Eye (tissue), 1 donor: ENCODE data around the gene LMO1.

ENCODE experiments used
- DNase-seq: peaks from one replicate; pipeline ENCODE4 v3.0.0-alpha.2; 2015

The LMO1 gene

GRCh38 chr11:8263769-8264410 is at the start of gene LMO1:
Gene LMO1 (minus strand): TSS chr11:8263878. CDS start chr11:8263362, 516 bp downstream.
- DNase-seq: peak; percentile 96

- DNase-seq: peak; percentile 56
Measured at GRCh38 chr11:8312986-8313385, 49.3 kb upstream of the LMO1 start.

- DNase-seq: no peak
Measured at GRCh38 chr11:8311366-8311765, 47.7 kb upstream of the LMO1 start.

- DNase-seq: no peak
Measured at GRCh38 chr11:8310743-8311298, 47.1 kb upstream of the LMO1 start.

GRCh38 chr11:8309862-8310261 is 46.2 kb upstream of the LMO1 start:
- no peak for DNase-seq

- DNase-seq: no peak
Measured at GRCh38 chr11:8309311-8309710, 45.6 kb upstream of the LMO1 start.

- no peak for DNase-seq
Measured at GRCh38 chr11:8307601-8308000, 43.9 kb upstream of the LMO1 start.

GRCh38 chr11:8301622-8302021 is 37.9 kb upstream of the LMO1 start:
- no peak for DNase-seq

- DNase-seq: no peak
Measured at GRCh38 chr11:8298801-8299786, 35.4 kb upstream of the LMO1 start.

- no peak for DNase-seq
Measured at GRCh38 chr11:8297781-8298440, 34.2 kb upstream of the LMO1 start.

- DNase-seq: no peak
Measured at GRCh38 chr11:8296872-8297271, 33.2 kb upstream of the LMO1 start.

- no peak for DNase-seq
Measured at GRCh38 chr11:8296038-8296649, 32.5 kb upstream of the LMO1 start.

GRCh38 chr11:8294251-8294935 is 30.7 kb upstream of the LMO1 start:
- DNase-seq: no peak

- DNase-seq: no peak
Measured at GRCh38 chr11:8293171-8293570, 29.5 kb upstream of the LMO1 start.

- no peak for DNase-seq
Measured at GRCh38 chr11:8292351-8292750, 28.7 kb upstream of the LMO1 start.

GRCh38 chr11:8291421-8292350 is 28.0 kb upstream of the LMO1 start:
- peak; percentile 52 for DNase-seq

- peak; percentile 62 for DNase-seq
Measured at GRCh38 chr11:8290081-8290810, 26.6 kb upstream of the LMO1 start.

- DNase-seq: peak; percentile 76
Measured at GRCh38 chr11:8289492-8289918, 25.8 kb upstream of the LMO1 start.

- DNase-seq: no peak
Measured at GRCh38 chr11:8288824-8289491, 25.3 kb upstream of the LMO1 start.
